ENCODE data around the gene SLC25A33. TPM values are rescaled to one million over a fixed set of nuclear protein-coding genes. Genes with fewer than 3 reads are reported as not detected.

SLC25A33 gene
- total RNA-seq, 1 donor from 2014 or later, result 13.3 TPM

DNA sequence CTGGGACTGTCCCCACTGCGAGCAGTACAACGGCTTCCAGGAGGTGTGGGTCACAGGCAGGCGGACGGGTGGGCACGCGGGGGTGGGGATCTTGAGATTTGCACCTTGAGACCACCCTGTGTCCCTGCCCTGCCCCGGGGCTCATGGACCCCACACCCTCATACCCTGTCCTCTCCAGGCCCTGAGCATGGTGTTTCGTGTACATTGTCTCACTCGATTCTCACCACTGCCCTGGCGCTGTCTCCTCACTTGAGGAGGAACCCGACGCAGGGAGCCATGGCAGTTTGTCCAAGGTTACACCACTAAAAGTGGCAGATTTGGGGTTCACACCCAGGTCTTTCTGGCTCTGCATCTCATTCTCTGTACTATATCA, 56.7 kb downstream of the SLC25A33 start:
- Mint-ChIP-seq H3K4me1 (peaks cover 27% of the 10 kb centered on the region), H3K27me3 (ENCODE audit: low read depth) (no peaks in the 10 kb centered on the region), H3K9me3 (no peaks in the 10 kb centered on the region), H3K36me3 (ENCODE audit: low read depth) (no peaks in the 10 kb centered on the region), H3K27ac (ENCODE audit: unreplicated experiment) (peak overlapping the region; percentile 57), H3K4me3 (no peak overlapping the region)
- no peak for DNase-seq (ENCODE audit: low read depth, low spot score)
- TF ChIP-seq, protein P1, sequence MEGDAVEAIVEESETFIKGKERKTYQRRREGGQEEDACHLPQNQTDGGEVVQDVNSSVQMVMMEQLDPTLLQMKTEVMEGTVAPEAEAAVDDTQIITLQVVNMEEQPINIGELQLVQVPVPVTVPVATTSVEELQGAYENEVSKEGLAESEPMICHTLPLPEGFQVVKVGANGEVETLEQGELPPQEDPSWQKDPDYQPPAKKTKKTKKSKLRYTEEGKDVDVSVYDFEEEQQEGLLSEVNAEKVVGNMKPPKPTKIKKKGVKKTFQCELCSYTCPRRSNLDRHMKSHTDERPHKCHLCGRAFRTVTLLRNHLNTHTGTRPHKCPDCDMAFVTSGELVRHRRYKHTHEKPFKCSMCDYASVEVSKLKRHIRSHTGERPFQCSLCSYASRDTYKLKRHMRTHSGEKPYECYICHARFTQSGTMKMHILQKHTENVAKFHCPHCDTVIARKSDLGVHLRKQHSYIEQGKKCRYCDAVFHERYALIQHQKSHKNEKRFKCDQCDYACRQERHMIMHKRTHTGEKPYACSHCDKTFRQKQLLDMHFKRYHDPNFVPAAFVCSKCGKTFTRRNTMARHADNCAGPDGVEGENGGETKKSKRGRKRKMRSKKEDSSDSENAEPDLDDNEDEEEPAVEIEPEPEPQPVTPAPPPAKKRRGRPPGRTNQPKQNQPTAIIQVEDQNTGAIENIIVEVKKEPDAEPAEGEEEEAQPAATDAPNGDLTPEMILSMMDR (conservative IDR thresholded peaks at IDR 0.05), result no peak

DNA sequence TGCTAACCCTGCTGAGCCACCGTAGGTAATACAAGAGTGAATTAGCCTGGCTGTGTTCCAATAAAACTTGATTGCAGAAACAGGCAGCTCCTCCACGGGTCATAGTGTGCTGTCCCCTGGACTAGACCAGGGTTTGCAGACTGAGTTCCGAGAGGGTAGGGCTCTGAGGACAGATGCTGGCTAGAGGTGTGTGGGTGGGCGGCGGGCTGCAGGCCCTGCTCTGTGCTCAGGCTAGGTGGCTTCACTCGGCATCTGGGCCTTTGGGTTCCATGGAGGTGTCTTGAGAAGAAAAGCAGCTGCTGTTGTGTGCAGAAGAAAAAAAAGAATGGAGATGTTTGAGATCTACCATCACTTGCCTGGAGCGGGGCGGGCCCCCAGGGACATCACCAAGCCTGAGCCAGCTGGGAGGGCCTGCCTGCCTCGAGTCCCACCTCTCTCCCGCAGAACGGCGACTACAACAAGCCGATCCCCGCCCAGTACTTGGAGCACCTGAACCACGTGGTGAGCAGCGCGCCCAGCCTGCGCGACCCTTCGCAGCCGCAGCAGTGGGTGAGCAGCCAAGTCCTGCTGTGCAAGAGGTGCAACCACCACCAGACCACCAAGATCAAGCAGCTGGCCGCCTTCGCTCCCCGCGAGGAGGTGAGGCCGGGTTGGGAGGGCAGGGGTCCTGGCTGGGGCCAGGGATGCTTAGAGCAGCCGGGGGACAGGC, 57.3 kb downstream of the SLC25A33 start:
- no peak overlapping the region for H3K27ac Mint-ChIP-seq (ENCODE audit: unreplicated experiment)
- H3K27me3 Mint-ChIP-seq (ENCODE audit: low read depth), result no peaks in the 10 kb centered on the region
- TF ChIP-seq, protein P1 (conservative IDR thresholded peaks at IDR 0.05), result no peak
- no peaks in the 10 kb centered on the region for H3K36me3 Mint-ChIP-seq (ENCODE audit: low read depth)
- peaks cover 22% of the 10 kb centered on the region for H3K4me1 Mint-ChIP-seq
- H3K4me3 Mint-ChIP-seq, result no peak overlapping the region
- no peaks in the 10 kb centered on the region for H3K9me3 Mint-ChIP-seq
- no peak for DNase-seq (ENCODE audit: low read depth, low spot score)

DNA sequence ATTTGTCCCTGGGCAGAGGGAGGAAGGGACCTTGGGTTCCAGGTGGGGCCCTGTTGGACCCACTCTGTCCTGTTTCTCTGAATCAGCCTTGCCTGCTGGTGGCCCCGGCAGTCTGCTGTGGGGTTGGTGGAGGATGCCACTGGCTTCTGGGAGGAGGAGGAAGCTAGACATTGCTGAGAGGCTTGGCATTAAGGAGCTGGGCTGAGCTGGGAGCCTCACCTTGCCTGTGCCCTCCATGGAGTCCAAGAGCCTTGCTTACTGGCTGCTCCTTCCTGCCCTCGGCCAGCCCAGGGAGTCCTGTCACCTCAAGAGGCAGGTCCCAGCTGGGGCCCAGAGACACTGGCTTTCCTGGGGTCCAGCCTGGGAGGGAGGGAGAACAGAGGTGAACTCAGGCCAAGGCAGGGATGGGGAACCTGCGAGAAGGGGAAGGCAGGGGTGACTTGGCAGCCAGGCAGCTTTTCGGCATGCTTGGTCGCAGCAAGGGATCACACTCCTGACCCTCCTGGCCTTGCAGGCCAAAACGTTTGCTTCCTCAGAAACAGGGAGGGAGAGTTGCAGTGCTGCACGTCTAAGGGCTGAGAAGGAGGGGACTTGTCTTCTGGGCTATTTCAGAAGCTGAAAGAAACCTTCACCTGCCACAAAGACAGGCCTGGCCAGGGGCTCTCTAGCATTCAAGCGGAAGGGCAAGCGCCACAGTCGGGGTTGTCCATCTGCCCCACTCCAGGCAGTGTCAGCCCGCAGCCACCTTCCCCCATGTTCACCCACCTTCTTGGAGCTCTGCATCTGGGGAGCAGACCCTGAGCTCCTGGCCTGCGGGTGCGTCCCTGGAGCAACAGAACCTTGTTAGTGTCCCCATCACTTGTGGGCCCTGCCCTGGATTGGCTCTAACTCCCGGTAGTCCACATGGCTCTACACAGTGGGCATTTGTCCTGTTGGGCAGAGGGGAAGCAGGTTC, 58.4 kb downstream of the SLC25A33 start:
- no peak overlapping the region for H3K27ac Mint-ChIP-seq (ENCODE audit: unreplicated experiment)
- H3K9me3 Mint-ChIP-seq, result no peaks in the 10 kb centered on the region
- TF ChIP-seq, protein P1 (conservative IDR thresholded peaks at IDR 0.05), result no peak
- H3K27me3 Mint-ChIP-seq (ENCODE audit: low read depth), result no peaks in the 10 kb centered on the region
- no peaks in the 10 kb centered on the region for H3K36me3 Mint-ChIP-seq (ENCODE audit: low read depth)
- DNase-seq (ENCODE audit: low read depth, low spot score), result no peak
- H3K4me1 Mint-ChIP-seq, result peaks cover 12% of the 10 kb centered on the region
- no peak overlapping the region for H3K4me3 Mint-ChIP-seq

DNA sequence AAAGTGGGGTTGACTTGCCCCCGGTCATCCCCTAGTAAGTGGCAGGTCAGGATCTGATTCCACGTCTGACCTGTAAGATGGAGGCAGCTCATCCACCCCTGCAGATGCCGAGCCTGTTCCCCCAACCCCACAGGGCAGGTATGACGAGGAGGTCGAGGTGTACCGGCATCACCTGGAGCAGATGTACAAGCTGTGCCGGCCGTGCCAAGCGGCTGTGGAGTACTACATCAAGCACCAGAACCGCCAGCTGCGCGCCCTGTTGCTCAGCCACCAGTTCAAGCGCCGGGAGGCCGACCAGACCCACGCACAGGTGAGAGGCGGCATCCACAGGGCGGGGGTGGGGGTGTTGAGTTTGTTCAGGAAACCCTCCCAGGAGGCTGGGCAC, 59.0 kb downstream of the SLC25A33 start:
- H3K27ac Mint-ChIP-seq (ENCODE audit: unreplicated experiment), result no peak overlapping the region
- H3K27me3 Mint-ChIP-seq (ENCODE audit: low read depth), result no peaks in the 10 kb centered on the region
- no peak for DNase-seq (ENCODE audit: low read depth, low spot score)
- H3K4me3 Mint-ChIP-seq, result no peak overlapping the region
- H3K9me3 Mint-ChIP-seq, result no peaks in the 10 kb centered on the region
- H3K4me1 Mint-ChIP-seq, result peaks cover 5% of the 10 kb centered on the region
- no peaks in the 10 kb centered on the region for H3K36me3 Mint-ChIP-seq (ENCODE audit: low read depth)
- TF ChIP-seq, protein P1 (conservative IDR thresholded peaks at IDR 0.05), result no peak

DNA sequence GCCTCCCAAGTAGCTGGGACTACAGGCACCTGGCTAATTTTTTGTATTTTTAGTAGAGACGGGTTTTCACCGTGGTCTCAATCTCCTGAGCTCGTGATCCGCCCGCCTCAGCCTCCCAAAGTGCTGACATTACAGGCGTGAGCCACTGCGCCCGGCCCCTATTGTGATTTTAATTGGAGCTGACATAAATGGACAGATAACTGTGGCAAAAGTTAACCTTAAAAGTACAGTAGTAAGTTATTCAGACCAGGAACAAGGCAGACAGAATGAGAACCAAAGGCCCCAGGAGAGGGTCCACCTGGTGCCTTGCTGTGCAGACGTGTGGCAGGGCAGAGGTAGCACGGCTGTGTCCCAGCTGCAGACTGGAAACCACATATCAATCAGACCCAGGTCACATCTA, 60.5 kb downstream of the SLC25A33 start:
- no peaks in the 10 kb centered on the region for H3K4me1 Mint-ChIP-seq
- no peak for DNase-seq (ENCODE audit: low read depth, low spot score)

More for the DNA sequence above, 60.5 kb downstream of the SLC25A33 start:
- Mint-ChIP-seq H3K36me3 (ENCODE audit: low read depth) (no peaks in the 10 kb centered on the region), H3K27ac (ENCODE audit: unreplicated experiment) (no peak overlapping the region), H3K9me3 (no peaks in the 10 kb centered on the region), H3K4me3 (no peak overlapping the region), H3K27me3 (ENCODE audit: low read depth) (no peaks in the 10 kb centered on the region)
- TF ChIP-seq, protein P1 (conservative IDR thresholded peaks at IDR 0.05), result no peak
